H1 (cell line): ENCODE results near the gene LRFN3. TPM values are rescaled to one million over a fixed set of nuclear protein-coding genes. Genes with fewer than 3 reads are reported as not detected.
"Not testable (repeated sequence)": the region's sequence is repeated elsewhere in the genome, so short reads cannot be mapped to it uniquely, and the experiment has no call there.

Experiments used
- CTCF ChIA-PET: fragments of 300-600 bp; sonication (Branson Sonifier 250); formaldehyde crosslinking; loops from one replicate; lab custom pipeline; 2021; ENCODE audit not compliant: partially characterized antibody; lab: Charles Lee
- POLR2A ChIA-PET: fragments of 300-600 bp; sonication (Branson Sonifier 250); formaldehyde crosslinking; loops from one replicate; lab custom pipeline; 2021; ENCODE audit warnings: inconsistent platforms; ENCODE audit not compliant: partially characterized antibody; lab: Charles Lee
- DNase-seq, 2 experiments: peaks; one replicate each; pipeline versions ENCODE4 v3.0.0 to v3.0.0-alpha.2; 2010 to 2022; ENCODE audit warnings: low spot score in 2 of 2, low read depth in 1 of 2, mixed read lengths in 1 of 2
- FAIRE-seq: peaks from 2 replicates; lab custom pipeline; 2011; peaks lifted over from hg19 to GRCh38; lab: Jason Lieb, UNC
- H2AFZ ChIP-seq: 2 replicates; pipeline ENCODE4 v1.8.1; 2012; ENCODE audit warnings: low read length, inconsistent platforms
- H2AK5ac ChIP-seq: 2 replicates; pipeline ENCODE4 v1.6.1; 2013; ENCODE audit warnings: low read depth, low read length
- H2BK120ac ChIP-seq: replicated peaks from 2 replicates; pipeline ENCODE3; 2013; ENCODE audit warnings: low read depth, low read length, inconsistent platforms
- H2BK12ac ChIP-seq: 2 replicates; pipeline ENCODE4 v1.6.1; 2013; ENCODE audit warnings: low read depth, low read length
- H2BK15ac ChIP-seq: 2 replicates; pipeline ENCODE4 v1.6.1; 2013; ENCODE audit warnings: low read length
- H2BK20ac ChIP-seq: 2 replicates; pipeline ENCODE4 v1.6.1; 2013; ENCODE audit warnings: low read length
- H2BK5ac ChIP-seq: 2 replicates; pipeline ENCODE4 v1.6.1; 2013; ENCODE audit warnings: low read depth, low read length
- H3K14ac ChIP-seq: 2 replicates; pipeline ENCODE4 v1.6.1; 2013; ENCODE audit warnings: inconsistent platforms; ENCODE audit not compliant: insufficient read length
- H3K18ac ChIP-seq: 2 replicates; pipeline ENCODE4 v1.6.1; 2013; ENCODE audit warnings: low read length; ENCODE audit errors: extremely low read depth
- H3K23ac ChIP-seq: 2 replicates; pipeline ENCODE4 v1.6.1; 2013; ENCODE audit warnings: inconsistent platforms; ENCODE audit not compliant: insufficient read length
- H3K23me2 ChIP-seq: 2 replicates; pipeline ENCODE4 v1.6.1; 2013; ENCODE audit warnings: low read depth, low read length
- H3K27ac ChIP-seq: 2 replicates; pipeline ENCODE4 v1.6.1; 2011; ENCODE audit warnings: low read depth, low read length, inconsistent platforms
- H3K27me3 ChIP-seq, 4 experiments: replicated peaks in 1 of 4; 1 replicate in 1 of 4; 2 replicates in 3 of 4; pipeline versions ENCODE4 v1.6.1 to v1.8.1; 2011 to 2013; ENCODE audit warnings: low read length in 3 of 4, mild to moderate bottlenecking in 3 of 4, inconsistent platforms in 2 of 4, mixed read lengths in 2 of 4, moderate library complexity in 1 of 4; ENCODE audit not compliant: control insufficient read depth in 3 of 4, insufficient read depth in 3 of 4; ENCODE audit errors: extremely low read depth in 1 of 4
- H3K36me3 ChIP-seq, 4 experiments: 2 replicates each; pipeline versions ENCODE4 v1.6.1 to v1.8.1; 2011 to 2013; ENCODE audit warnings: mild to moderate bottlenecking in 4 of 4, low read length in 3 of 4, moderate library complexity in 2 of 4, control low read depth in 1 of 4, inconsistent platforms in 1 of 4; ENCODE audit not compliant: insufficient read depth in 4 of 4, control insufficient read depth in 2 of 4
- H3K4ac ChIP-seq: replicated peaks from 2 replicates; pipeline ENCODE3; 2013; ENCODE audit warnings: low read length, low read depth, mixed read lengths, inconsistent platforms; ENCODE audit not compliant: insufficient read length
- H3K4me1 ChIP-seq, 4 experiments: replicated peaks in 1 of 4; 1 replicate in 1 of 4; 2 replicates in 3 of 4; pipeline versions ENCODE4 v1.6.1 to v1.8.1; 2011 to 2013; ENCODE audit warnings: low read length in 3 of 4, inconsistent platforms in 2 of 4, mixed read lengths in 1 of 4; ENCODE audit not compliant: insufficient read depth in 4 of 4, control insufficient read depth in 3 of 4
- H3K4me2 ChIP-seq, 2 experiments: 2 replicates each; pipeline versions ENCODE4 v1.6.1 to v1.8.1; 2011 to 2013; ENCODE audit warnings: low read depth in 2 of 2, low read length in 2 of 2, control low read depth in 1 of 2, inconsistent platforms in 1 of 2, mild to moderate bottlenecking in 1 of 2; ENCODE audit not compliant: insufficient read depth in 1 of 2
- H3K4me3 ChIP-seq, 4 experiments: fragments of 200-600, 300-600 bp in 1 of 4; sonication (generic), shearing (Covaris generic), sonication (Bioruptor Twin) in 1 of 4; 2 replicates each; pipeline versions ENCODE4 v1.5.1 to v1.8.1; 2011 to 2016; ENCODE audit warnings: low read length in 4 of 4, low read depth in 3 of 4, control low read depth in 2 of 4, inconsistent platforms in 2 of 4, mild to moderate bottlenecking in 2 of 4, mixed read lengths in 1 of 4, moderate library complexity in 1 of 4; ENCODE audit not compliant: insufficient read depth in 2 of 4; ENCODE audit errors: extremely low read depth in 1 of 4
- H3K56ac ChIP-seq: replicated peaks from 2 replicates; pipeline ENCODE3; 2013; ENCODE audit warnings: low read depth, mild to moderate bottlenecking, mixed read lengths, low read length, inconsistent platforms; ENCODE audit not compliant: insufficient read length
- H3K79me1 ChIP-seq: 2 replicates; pipeline ENCODE4 v1.6.1; 2013; ENCODE audit warnings: low read depth, low read length, control low read depth
- H3K79me2 ChIP-seq, 2 experiments: 2 replicates each; pipeline versions ENCODE4 v1.6.1 to v1.8.1; 2012 to 2013; ENCODE audit warnings: low read length in 2 of 2, mild to moderate bottlenecking in 2 of 2, inconsistent platforms in 1 of 2; ENCODE audit not compliant: insufficient read depth in 2 of 2, control insufficient read depth in 1 of 2
- H3K9ac ChIP-seq, 4 experiments: replicated peaks in 1 of 4; 1 replicate in 1 of 4; 2 replicates in 3 of 4; pipeline versions ENCODE4 v1.6.1 to v1.8.1; 2011 to 2013; ENCODE audit warnings: low read depth in 3 of 4, low read length in 3 of 4, control low read depth in 2 of 4, mild to moderate bottlenecking in 2 of 4, moderate library complexity in 2 of 4, inconsistent platforms in 1 of 4; ENCODE audit errors: extremely low read depth in 1 of 4
- H3K9me3 ChIP-seq, 2 experiments: 2 replicates each; pipeline versions ENCODE4 v1.6.1 to v1.8.1; 2012 to 2013; ENCODE audit warnings: mild to moderate bottlenecking in 2 of 2, moderate library complexity in 2 of 2, control low read depth in 1 of 2, inconsistent platforms in 1 of 2, low read depth in 1 of 2, low read length in 1 of 2, mixed read lengths in 1 of 2; ENCODE audit not compliant: insufficient read depth in 2 of 2
- H4K20me1 ChIP-seq, 2 experiments: replicated peaks in 1 of 2; 2 replicates each; pipeline versions ENCODE3 to v1.8.1; 2011 to 2013; ENCODE audit warnings: inconsistent platforms in 2 of 2, low read length in 2 of 2, mild to moderate bottlenecking in 1 of 2; ENCODE audit not compliant: insufficient read depth in 2 of 2, control insufficient read depth in 1 of 2
- H4K5ac ChIP-seq: 2 replicates; pipeline ENCODE4 v1.6.1; 2013; ENCODE audit warnings: low read length, low read depth, mixed read lengths, inconsistent platforms; ENCODE audit not compliant: insufficient read length
- H4K8ac ChIP-seq: 2 replicates; pipeline ENCODE4 v1.8.0; 2013; ENCODE audit warnings: mild to moderate bottlenecking, moderate library complexity, low read length, inconsistent platforms; ENCODE audit not compliant: insufficient read depth; ENCODE audit errors: extremely low read depth
- H4K91ac ChIP-seq: replicated peaks from 2 replicates; pipeline ENCODE3; 2013; ENCODE audit warnings: low read length, mixed read lengths, inconsistent platforms; ENCODE audit not compliant: insufficient read length
- WGBS, 2 experiments: shearing (Covaris generic) in 1 of 2; methylation state at CpG; one replicate each; pipeline versions ENCODE4 v1.1.6 to v1.1.7; 2013 to 2015; ENCODE audit warnings: low lambda C conversion rate in 2 of 2, mixed read lengths in 2 of 2, inconsistent platforms in 1 of 2, low coverage in 1 of 2, missing lambda C conversion rate in 1 of 2; ENCODE audit not compliant: insufficient replicate concordance in 2 of 2, insufficient coverage in 1 of 2, insufficient read length in 1 of 2; ENCODE audit errors: extremely low coverage in 1 of 2, missing lambda C conversion rate in 1 of 2; 5-methylcytosine and 5-hydroxymethylcytosine counted together
- polyA plus RNA-seq, 7 experiments: library from polyadenylated mRNA; depleted of rRNA in 3 of 7; stranded (reverse) in 5 of 7; unstranded in 2 of 7; fragments of >200 nt in 5 of 7; fragments of 200-250 nt in 2 of 7; gene quantifications; 1 replicate in 5 of 7; 2 replicates in 1 of 7; 4 replicates in 1 of 7; pipeline versions ENCODE4 v1.2.1 to v1.2.3, GENCODE V29; 2011 to 2013; ENCODE audit warnings: missing spikeins in 2 of 7, mixed read lengths in 2 of 7
- total RNA-seq: library from RNA; stranded (reverse); fragmentation: NEBNext Ultra II Directional; extraction: Animal tissue kit (Norgen Biotek cat#: 25700); gene quantifications from 2 replicates; pipeline ENCODE4 v1.2.1, GENCODE V29; 2021

Gene LRFN3
- total and polyA plus RNA-seq, 2 of the 8 experiments (the other 6 are each of a cell fraction or from before 2014, with no cell fraction given): 4.6 to 16.8 TPM

DNA sequence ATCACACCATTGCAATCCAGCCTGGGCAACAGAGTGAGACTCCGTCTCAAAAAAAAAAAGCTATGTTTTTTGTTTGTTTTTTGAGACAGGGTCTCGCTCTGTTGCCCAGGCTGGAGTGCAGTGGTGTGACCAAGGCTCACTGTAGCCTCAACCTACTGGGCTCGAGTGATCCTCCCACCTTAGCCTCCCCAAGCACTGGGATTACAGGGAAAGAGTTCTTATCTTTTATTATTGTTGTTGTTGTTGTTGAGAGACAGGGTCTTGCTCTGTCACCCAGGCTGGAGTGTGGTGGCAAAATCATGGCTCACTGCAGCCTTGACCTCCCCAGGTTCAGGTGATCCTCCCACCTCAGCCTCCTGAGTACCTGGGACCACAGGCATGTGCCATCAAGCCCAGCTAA, 44.4 kb upstream of the LRFN3 start:
- H2BK15ac ChIP-seq, H3K79me2 ChIP-seq, H3K9ac ChIP-seq, H3K9me3 ChIP-seq, H3K4me1 ChIP-seq, H3K18ac ChIP-seq, H3K4me2 ChIP-seq, H2AFZ ChIP-seq, H3K23me2 ChIP-seq, H3K23ac ChIP-seq, H4K91ac ChIP-seq, H3K4me3 ChIP-seq, FAIRE-seq, H2BK12ac ChIP-seq, H2BK120ac ChIP-seq, H3K4ac ChIP-seq, H2BK20ac ChIP-seq, H3K14ac ChIP-seq, H3K79me1 ChIP-seq, H4K8ac ChIP-seq, H2BK5ac ChIP-seq, H3K27ac ChIP-seq, DNase-seq, H4K20me1 ChIP-seq, H2AK5ac ChIP-seq, H3K27me3 ChIP-seq, H4K5ac ChIP-seq, H3K56ac ChIP-seq: not testable (repeated sequence)
- ChIA-PET POLR2A (interaction anchor here (0.6 kb wide), 1 partner anchor 34 kb away, joined by 3 read pairs; no protein-coding TSS in a partner anchor), CTCF (interaction anchor here (0.6 to 1.6 kb wide), 4 partner anchors 10 to 85 kb away, joined by 3 to 7 read pairs (median 4); no protein-coding TSS in a partner anchor)
- H3K36me3 ChIP-seq: peaks cover 18 to 57% (median 34%) of the 10 kb centered on the region in 4 experiments
- WGBS, 2 experiments: 94% methylated on average over 3 of the region's 3 CpGs; no CpG with 5 or more reads in 1 of the 2 experiments
